ENCODE measurements around the gene PHTF2. TPM values are rescaled to one million over a fixed set of nuclear protein-coding genes. Genes with fewer than 3 reads are reported as not detected.
"Not testable (repeated sequence)": the region's sequence is repeated elsewhere in the genome, so short reads cannot be mapped to it uniquely, and the experiment has no call there.

PHTF2 gene
- total RNA-seq, 1 donor from 2014 or later, result 22.1 TPM

DNA sequence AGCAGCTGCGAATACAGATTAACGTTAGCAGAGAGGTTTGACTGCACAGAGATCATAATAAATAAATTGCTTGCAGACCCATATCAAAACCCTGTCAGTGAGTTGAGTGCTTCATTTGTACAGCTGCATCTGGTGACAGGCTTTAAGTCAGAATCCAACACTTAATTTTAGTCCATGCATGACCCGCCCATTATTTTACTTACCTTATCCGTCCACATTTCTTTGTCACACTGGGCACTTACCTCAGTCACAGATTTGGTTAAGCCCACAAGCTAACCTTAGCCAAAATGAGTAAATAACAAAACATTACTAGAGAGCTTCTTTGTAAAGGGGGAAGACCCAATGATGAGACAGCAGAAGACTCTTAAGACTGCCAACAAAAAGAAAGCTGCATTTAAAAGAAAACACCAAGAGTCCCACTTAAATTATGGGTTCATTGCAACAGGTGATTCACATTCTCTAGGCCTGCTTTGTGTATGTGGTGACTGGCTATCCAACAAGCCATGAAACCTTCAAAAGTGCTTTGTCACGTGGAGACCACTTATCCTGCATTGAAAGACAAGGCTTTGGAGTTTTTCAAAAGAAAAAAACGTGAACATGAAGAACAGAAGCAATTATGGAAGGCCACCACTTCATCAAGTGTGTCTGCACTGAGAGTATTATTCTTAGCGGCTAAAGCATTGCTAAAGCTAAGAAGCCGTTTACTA, 32.2 kb downstream of the PHTF2 start:
- H3K27ac ChIP-seq (replicated peaks), result no peak overlapping the region
- H3K27me3 ChIP-seq (ENCODE audit: low read depth), result no peaks in the 10 kb centered on the region
- H3K4me3 ChIP-seq, result no peak overlapping the region
- TF ChIP-seq, protein P1, sequence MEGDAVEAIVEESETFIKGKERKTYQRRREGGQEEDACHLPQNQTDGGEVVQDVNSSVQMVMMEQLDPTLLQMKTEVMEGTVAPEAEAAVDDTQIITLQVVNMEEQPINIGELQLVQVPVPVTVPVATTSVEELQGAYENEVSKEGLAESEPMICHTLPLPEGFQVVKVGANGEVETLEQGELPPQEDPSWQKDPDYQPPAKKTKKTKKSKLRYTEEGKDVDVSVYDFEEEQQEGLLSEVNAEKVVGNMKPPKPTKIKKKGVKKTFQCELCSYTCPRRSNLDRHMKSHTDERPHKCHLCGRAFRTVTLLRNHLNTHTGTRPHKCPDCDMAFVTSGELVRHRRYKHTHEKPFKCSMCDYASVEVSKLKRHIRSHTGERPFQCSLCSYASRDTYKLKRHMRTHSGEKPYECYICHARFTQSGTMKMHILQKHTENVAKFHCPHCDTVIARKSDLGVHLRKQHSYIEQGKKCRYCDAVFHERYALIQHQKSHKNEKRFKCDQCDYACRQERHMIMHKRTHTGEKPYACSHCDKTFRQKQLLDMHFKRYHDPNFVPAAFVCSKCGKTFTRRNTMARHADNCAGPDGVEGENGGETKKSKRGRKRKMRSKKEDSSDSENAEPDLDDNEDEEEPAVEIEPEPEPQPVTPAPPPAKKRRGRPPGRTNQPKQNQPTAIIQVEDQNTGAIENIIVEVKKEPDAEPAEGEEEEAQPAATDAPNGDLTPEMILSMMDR (IDR thresholded peaks at IDR 0.05; ENCODE audit: borderline replicate concordance), result no peak
- H3K4me1 ChIP-seq, result peaks cover 32% of the 10 kb centered on the region
- peaks cover 11% of the 10 kb centered on the region for H3K9me3 ChIP-seq (replicated peaks)
- no peaks in the 10 kb centered on the region for H3K36me3 ChIP-seq
- no peak for DNase-seq
- intact Hi-C loops (cut with micrococcal nuclease), result no loop called here

GRCh38 chr7:77831481-77831880, 32.9 kb downstream of the PHTF2 start:
- no peak overlapping the region for H3K4me3 ChIP-seq
- intact Hi-C loops (cut with micrococcal nuclease), result no loop called here
- H3K36me3 ChIP-seq, result no peaks in the 10 kb centered on the region
- H3K4me1 ChIP-seq, result peaks cover 32% of the 10 kb centered on the region
- H3K27ac ChIP-seq (replicated peaks), result no peak overlapping the region
- no peaks in the 10 kb centered on the region for H3K27me3 ChIP-seq (ENCODE audit: low read depth)
- no peak for DNase-seq
- TF ChIP-seq, protein P1 (IDR thresholded peaks at IDR 0.05; ENCODE audit: borderline replicate concordance), result no peak
- peaks cover 4% of the 10 kb centered on the region for H3K9me3 ChIP-seq (replicated peaks)

DNA sequence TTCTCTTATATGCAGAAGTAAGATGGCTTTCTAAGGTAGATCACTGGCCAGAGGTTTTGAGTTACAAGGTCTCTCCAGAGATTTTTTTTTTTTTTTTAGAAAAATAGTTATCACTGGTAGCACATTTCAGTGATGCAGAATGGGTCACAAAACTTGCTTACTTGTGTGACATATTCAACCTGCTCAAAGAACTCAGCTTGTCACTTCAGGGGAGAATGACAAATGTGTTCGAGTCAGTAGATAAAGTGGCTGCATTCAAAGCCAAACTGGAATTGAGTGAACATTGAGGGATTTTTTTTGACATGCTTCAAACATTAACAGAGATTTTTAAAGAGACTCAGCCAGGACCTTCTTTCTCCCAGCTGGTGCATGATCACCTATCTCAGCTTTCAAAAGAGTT, 33.4 kb downstream of the PHTF2 start:
- TF ChIP-seq, protein P1 (IDR thresholded peaks at IDR 0.05; ENCODE audit: borderline replicate concordance), result no peak
- no peaks in the 10 kb centered on the region for H3K9me3 ChIP-seq (replicated peaks)
- H3K27ac ChIP-seq (replicated peaks), result no peak overlapping the region
- no peak overlapping the region for H3K4me3 ChIP-seq
- intact Hi-C loops (cut with micrococcal nuclease), result no loop called here
- H3K27me3 ChIP-seq (ENCODE audit: low read depth), result no peaks in the 10 kb centered on the region
- H3K4me1 ChIP-seq, result peaks cover 32% of the 10 kb centered on the region
- no peaks in the 10 kb centered on the region for H3K36me3 ChIP-seq
- no peak for DNase-seq

- TF ChIP-seq, protein P1 (IDR thresholded peaks at IDR 0.05; ENCODE audit: borderline replicate concordance), result no peak
- intact Hi-C loops (cut with micrococcal nuclease), result no loop called here
- Histone ChIP-seq H3K4me1 (peaks cover 39% of the 10 kb centered on the region), H3K4me3 (no peak overlapping the region), H3K27ac (replicated peaks) (no peak overlapping the region), H3K9me3 (replicated peaks) (no peaks in the 10 kb centered on the region), H3K36me3 (no peaks in the 10 kb centered on the region), H3K27me3 (ENCODE audit: low read depth) (no peaks in the 10 kb centered on the region)
- no peak for DNase-seq
Measured at GRCh38 chr7:77833136-77833535, 34.6 kb downstream of the PHTF2 start.

- intact Hi-C loops (cut with micrococcal nuclease); H3K27me3 ChIP-seq (ENCODE audit: low read depth); H3K27ac ChIP-seq (replicated peaks); DNase-seq; H3K36me3 ChIP-seq; H3K4me3 ChIP-seq; H3K9me3 ChIP-seq (replicated peaks): not testable (repeated sequence)
- H3K4me1 ChIP-seq, result peaks cover 39% of the 10 kb centered on the region
Measured at GRCh38 chr7:77836425-77836824, 37.9 kb downstream of the PHTF2 start.

DNA sequence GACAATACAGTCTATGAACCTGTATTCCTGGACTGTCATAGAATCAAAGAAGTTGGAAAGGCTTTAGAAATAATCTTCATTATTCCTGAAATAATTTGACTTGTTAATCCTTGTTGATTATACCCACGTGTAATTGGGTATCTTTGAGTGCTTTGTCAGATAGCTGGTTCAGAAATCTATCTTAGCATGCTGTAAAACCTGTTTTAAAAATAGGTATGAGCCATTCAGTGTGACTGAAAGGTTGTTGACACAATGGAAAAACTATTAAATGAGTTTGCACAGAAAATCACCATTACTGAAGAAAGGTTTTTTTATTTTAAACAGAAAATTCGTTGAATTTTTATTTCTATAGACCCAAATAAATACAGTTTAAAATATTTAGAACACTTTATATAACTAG, 38.7 kb downstream of the PHTF2 start:
- TF ChIP-seq, protein P1 (IDR thresholded peaks at IDR 0.05; ENCODE audit: borderline replicate concordance), result no peak
- no peaks in the 10 kb centered on the region for H3K9me3 ChIP-seq (replicated peaks)
- intact Hi-C loops (cut with micrococcal nuclease), result no loop called here
- no peak overlapping the region for H3K27ac ChIP-seq (replicated peaks)
- H3K4me1 ChIP-seq, result peaks cover 39% of the 10 kb centered on the region
- no peaks in the 10 kb centered on the region for H3K27me3 ChIP-seq (ENCODE audit: low read depth)
- DNase-seq, result no peak
- no peaks in the 10 kb centered on the region for H3K36me3 ChIP-seq
- no peak overlapping the region for H3K4me3 ChIP-seq

All from left ventricle myocardium inferior (tissue), 1 donor.